Thoracic aorta (tissue), 2 donors: ENCODE results near the gene C2CD3. TPM values are rescaled to one million over a fixed set of nuclear protein-coding genes. Genes with fewer than 3 reads are reported as not detected.

Source experiments
- ATAC-seq: fragments of 150-250 bp; one replicate; pipeline ENCODE4 v1.8.0; 2017; ENCODE audit warnings: low read depth; ENCODE audit not compliant: insufficient number of reproducible peaks, low FRiP score
- DNase-seq: peaks from one replicate; pipeline ENCODE4 v3.0.0-alpha.2; 2020; ENCODE audit warnings: low spot score
- H3K27ac ChIP-seq, 2 donors: fragments of 200-600 bp; sonication (generic); 1 replicate in 1 of 2; 2 replicates in 1 of 2; pipeline ENCODE4 v1.5.1; 2016; ENCODE audit warnings: mild to moderate bottlenecking in 2 of 2, moderate library complexity in 2 of 2
- H3K27me3 ChIP-seq: fragments of 200-600 bp; sonication (generic); replicated peaks from 2 replicates; pipeline ENCODE4 v1.6.0; 2016; ENCODE audit warnings: mild to moderate bottlenecking; ENCODE audit not compliant: insufficient read depth
- H3K36me3 ChIP-seq: fragments of 200-600 bp; sonication (generic); one replicate; pipeline ENCODE4 v1.5.1; 2016
- H3K4me1 ChIP-seq, 2 donors: fragments of 200-600 bp; sonication (generic); 1 replicate in 1 of 2; 2 replicates in 1 of 2; pipeline versions ENCODE4 v1.5.1 to v1.6.0; 2016; ENCODE audit warnings: low read depth in 2 of 2, mild to moderate bottlenecking in 1 of 2; ENCODE audit not compliant: control insufficient read depth in 1 of 2
- H3K4me3 ChIP-seq: fragments of 200-600 bp; sonication (generic); 2 replicates; pipeline ENCODE4 v1.5.1; 2016; ENCODE audit warnings: mild to moderate bottlenecking
- H3K9me3 ChIP-seq: fragments of 200-600 bp; sonication (generic); 2 replicates; pipeline ENCODE4 v1.5.1; 2016
- CTCF ChIP-seq: fragments of 200-600 bp; sonication (generic); IDR thresholded peaks from one replicate; pipeline ENCODE4 v1.5.1; 2019; ENCODE audit warnings: antibody characterized with exemption
- total RNA-seq, 2 donors: library from RNA; depleted of rRNA; stranded (reverse); fragments of >200 nt; gene quantifications; one replicate each; pipeline versions ENCODE4 v1.1.0 to v1.2.3, GENCODE V29; 2016

Gene C2CD3
- total RNA-seq, 2 donors from 2014 or later, result 23.7 to 30.6 TPM

DNA sequence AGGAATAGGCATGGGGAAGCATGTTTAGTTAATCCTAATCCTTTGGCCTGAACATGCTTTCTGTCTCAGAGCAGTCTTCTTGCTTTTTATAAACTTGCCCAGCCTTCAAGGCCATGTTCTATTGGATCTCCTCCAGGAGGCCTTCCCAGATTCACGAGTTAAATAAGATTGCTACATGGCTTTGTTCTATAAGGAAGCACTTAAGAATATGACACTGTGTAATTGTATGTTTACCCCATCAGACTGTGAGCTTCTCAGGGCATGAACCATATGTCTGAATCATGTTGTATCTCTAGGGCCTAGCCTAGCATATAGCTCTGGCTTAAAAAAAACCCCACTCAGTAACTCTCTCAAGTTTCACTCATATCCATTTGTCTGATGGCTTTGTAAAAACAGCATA, 135.5 kb downstream of the C2CD3 start:
- Histone ChIP-seq H3K4me3 (no peak overlapping the region), H3K4me1 (peaks cover 0 to 11% of the 10 kb centered on the region in 2 donors), H3K27me3 (no peaks in the 10 kb centered on the region), H3K27ac (no peak overlapping the region), H3K36me3 (peaks cover 16% of the 10 kb centered on the region), H3K9me3 (no peaks in the 10 kb centered on the region)
- no peak for TF ChIP-seq CTCF
- ATAC-seq (no peak), DNase-seq (no peak)

GRCh38 chr11:74033046-74033445, 137.8 kb downstream of the C2CD3 start:
- Histone ChIP-seq H3K4me3 (no peak overlapping the region), H3K4me1 (peaks cover 0 to 11% of the 10 kb centered on the region in 2 donors), H3K9me3 (no peaks in the 10 kb centered on the region), H3K27ac (no peak overlapping the region), H3K27me3 (no peaks in the 10 kb centered on the region), H3K36me3 (peaks cover 16% of the 10 kb centered on the region)
- DNase-seq (no peak), ATAC-seq (no peak)
- no peak for TF ChIP-seq CTCF

DNA sequence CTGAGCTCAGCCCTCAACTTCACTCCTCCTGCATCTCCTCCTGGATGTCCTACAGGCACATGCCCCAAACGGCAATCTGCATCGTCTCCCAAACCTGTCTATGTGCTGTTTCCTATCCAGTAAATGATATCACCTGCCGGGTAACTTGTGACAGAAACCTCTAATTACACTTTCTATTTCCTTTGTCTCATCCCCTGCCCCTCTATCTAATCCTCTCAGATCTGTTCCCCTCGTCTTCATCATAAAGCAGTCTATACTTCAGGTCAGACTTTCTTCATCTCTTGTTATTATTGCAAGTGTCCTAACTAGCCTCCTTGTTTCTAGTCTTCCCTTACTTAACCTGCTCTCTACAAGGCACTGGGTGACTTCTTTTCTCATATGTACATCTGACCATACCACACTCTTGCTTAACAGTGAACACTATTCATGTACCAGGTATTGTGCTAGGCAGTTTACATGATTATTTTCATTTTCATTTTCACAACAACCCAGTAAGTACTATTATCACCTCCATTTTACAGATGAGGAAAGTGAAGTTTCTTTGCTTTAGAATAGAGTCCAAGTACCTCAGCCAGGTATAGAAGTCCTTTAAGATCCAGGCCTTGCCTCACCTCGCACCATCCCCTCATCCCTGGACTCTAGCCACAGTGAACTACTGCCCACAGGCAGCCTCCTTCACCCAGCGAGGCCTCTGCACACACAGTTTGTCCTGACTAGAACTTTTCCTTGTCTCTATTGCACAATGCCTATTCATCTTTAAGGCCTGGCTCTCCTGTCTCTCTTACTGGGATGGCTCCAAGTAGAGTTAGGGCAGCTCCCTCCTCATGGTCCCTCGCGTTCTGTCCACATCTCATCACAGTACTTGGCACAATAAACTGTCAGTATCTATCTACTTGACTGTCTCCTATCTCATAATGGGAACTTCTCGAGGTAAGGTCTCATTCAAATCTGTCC, 139.8 kb downstream of the C2CD3 start:
- H3K4me1 ChIP-seq, result peaks cover 0 to 17% of the 10 kb centered on the region in 2 donors
- peaks cover 16% of the 10 kb centered on the region for H3K36me3 ChIP-seq
- no peak for DNase-seq
- ATAC-seq, result no peak
- no peaks in the 10 kb centered on the region for H3K27me3 ChIP-seq
- no peak for TF ChIP-seq CTCF
- H3K4me3 ChIP-seq, result no peak overlapping the region
- H3K27ac ChIP-seq, result no peak overlapping the region
- no peaks in the 10 kb centered on the region for H3K9me3 ChIP-seq

DNA sequence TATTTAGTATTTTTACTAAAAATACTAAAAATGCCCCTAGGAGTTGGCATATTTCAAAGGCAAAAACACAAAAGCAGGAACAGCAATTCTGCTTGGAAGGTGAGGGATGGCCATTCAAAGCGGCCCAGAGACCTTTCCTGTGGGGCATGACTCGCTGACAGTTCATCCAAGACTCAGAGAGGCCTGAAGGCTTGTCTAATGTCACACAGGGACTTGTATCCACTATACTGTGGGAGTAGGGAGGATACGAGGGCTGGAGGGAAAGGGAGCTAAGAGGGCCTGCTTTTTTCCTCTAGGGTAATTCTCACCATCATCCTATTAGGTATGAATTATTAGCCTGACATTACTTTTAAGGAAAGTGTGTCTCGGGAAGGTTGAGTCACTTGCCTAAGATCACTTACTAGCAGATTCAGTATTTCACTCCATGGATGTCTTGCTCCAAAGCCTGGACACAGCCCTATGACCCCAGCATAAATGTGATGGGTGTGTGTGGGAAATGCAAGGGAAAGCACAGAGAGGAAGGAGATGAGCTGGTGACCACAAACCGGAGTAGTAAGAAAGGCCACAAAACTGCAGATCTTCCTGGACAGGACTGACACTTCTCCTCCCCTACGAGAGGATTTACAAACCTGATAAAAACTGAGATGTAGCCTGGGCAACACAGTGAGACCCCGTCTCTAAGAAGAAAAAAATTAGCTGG, 145.2 kb downstream of the C2CD3 start:
- no peak for TF ChIP-seq CTCF
- Histone ChIP-seq H3K4me1 (peaks cover 6% of the 10 kb centered on the region in 2 donors), H3K27ac (no peak overlapping the region), H3K27me3 (no peaks in the 10 kb centered on the region), H3K9me3 (no peaks in the 10 kb centered on the region), H3K36me3 (no peaks in the 10 kb centered on the region), H3K4me3 (no peak overlapping the region)
- DNase-seq, result no peak
- no peak for ATAC-seq
